ENCODE data around the gene SLC25A2.

The SLC25A2 gene

GRCh38 chr5:141330299-141331080 lies 26.6 kb upstream of the SLC25A2 start, which contains the start of gene PCDHGA1:
TSS of gene PCDHGA1 (plus strand) at chr5:141330514.
- DNase-seq, result peak; percentile 70
- H2AFZ ChIP-seq (ENCODE audit: low read length), result peak within 1 kb of the TSS; percentile 73

GRCh38 chr5:141328231-141328630 lies 24.4 kb upstream of the SLC25A2 start:
- no peak overlapping the region for H3K27ac ChIP-seq (ENCODE audit: low read length)
- H4K20me1 ChIP-seq (ENCODE audit: insufficient read depth, low read length), result no peaks in the 10 kb centered on the region
- no peak for DNase-seq
- H2AFZ ChIP-seq (ENCODE audit: low read length), result no peak overlapping the region
- H3K27me3 ChIP-seq (replicated peaks; ENCODE audit: insufficient read depth, low read length), result no peaks in the 10 kb centered on the region
- no peaks in the 10 kb centered on the region for H3K4me1 ChIP-seq (ENCODE audit: low read length)
- TF ChIP-seq EZH2phosphoT487 (IDR thresholded peaks at IDR 0.05; ENCODE audit: low read length), result no peak
- no peak for TF ChIP-seq EZH2 (optimal IDR thresholded peaks at IDR 0.05; ENCODE audit: low read depth, low read length)
- TF ChIP-seq CTCF (IDR thresholded peaks at IDR 0.05; ENCODE audit: low read length), result no peak
- no peak overlapping the region for H3K9ac ChIP-seq (ENCODE audit: low read length)
- H3K4me3 ChIP-seq (ENCODE audit: low read length), result no peak overlapping the region
- H3K4me2 ChIP-seq (ENCODE audit: low read depth, low read length), result no peak overlapping the region
- no peaks in the 10 kb centered on the region for H3K79me2 ChIP-seq (ENCODE audit: low read length)
- no peaks in the 10 kb centered on the region for H3K36me3 ChIP-seq (replicated peaks; ENCODE audit: insufficient read depth, low read length)
- no peaks in the 10 kb centered on the region for H3K9me2 ChIP-seq (replicated peaks; ENCODE audit: insufficient read depth, low read length)
- no peaks in the 10 kb centered on the region for H3F3A ChIP-seq (ENCODE audit: insufficient read depth, low read length)
- H3K9me3 ChIP-seq (replicated peaks; ENCODE audit: insufficient read depth, low read length), result no peaks in the 10 kb centered on the region

More at GRCh38 chr5:141330299-141331080, 26.6 kb upstream of the SLC25A2 start, which contains the start of gene PCDHGA1:
- no peaks in the 10 kb centered on the region for H3K36me3 ChIP-seq (replicated peaks; ENCODE audit: insufficient read depth, low read length)
- no peaks in the 10 kb centered on the region for H3K9me2 ChIP-seq (replicated peaks; ENCODE audit: insufficient read depth, low read length)
- H3K27me3 ChIP-seq (replicated peaks; ENCODE audit: insufficient read depth, low read length), result 0 out of 2 replicates have a peak, but pooled peaks cover 6% of the 10 kb centered on the region
- peak within 1 kb of the TSS; percentile 34; the same call in 1 of the 2 replicates for H3K9ac ChIP-seq (ENCODE audit: low read length)
- H3K9me3 ChIP-seq (replicated peaks; ENCODE audit: insufficient read depth, low read length), result no peaks in the 10 kb centered on the region
- peak within 1 kb of the TSS; percentile 75 for H3K4me2 ChIP-seq (ENCODE audit: low read depth, low read length)
- no peak within 1 kb of the TSS for H3K27ac ChIP-seq (ENCODE audit: low read length)
- H3K4me3 ChIP-seq (ENCODE audit: low read length), result peak within 1 kb of the TSS; percentile 59
- no peaks in the 10 kb centered on the region for H3K79me2 ChIP-seq (ENCODE audit: low read length)
- no peaks in the 10 kb centered on the region for H3K4me1 ChIP-seq (ENCODE audit: low read length)
- TF ChIP-seq EZH2 (optimal IDR thresholded peaks at IDR 0.05; ENCODE audit: low read depth, low read length) (no peak), EZH2phosphoT487 (IDR thresholded peaks at IDR 0.05; ENCODE audit: low read length) (no peak), CTCF (IDR thresholded peaks at IDR 0.05; ENCODE audit: low read length) (peak; percentile 74)
- H4K20me1 ChIP-seq (ENCODE audit: insufficient read depth, low read length), result no peaks in the 10 kb centered on the region
- no peaks in the 10 kb centered on the region for H3F3A ChIP-seq (ENCODE audit: insufficient read depth, low read length)

GRCh38 chr5:141326088-141326854 lies 22.4 kb upstream of the SLC25A2 start:
- H3K36me3 ChIP-seq (replicated peaks; ENCODE audit: insufficient read depth, low read length), result no peaks in the 10 kb centered on the region
- H3K9me2 ChIP-seq (replicated peaks; ENCODE audit: insufficient read depth, low read length), result no peaks in the 10 kb centered on the region
- H3K4me2 ChIP-seq (ENCODE audit: low read depth, low read length), result no peak overlapping the region
- H4K20me1 ChIP-seq (ENCODE audit: insufficient read depth, low read length), result no peaks in the 10 kb centered on the region
- H3K9me3 ChIP-seq (replicated peaks; ENCODE audit: insufficient read depth, low read length), result no peaks in the 10 kb centered on the region
- no peak for DNase-seq
- H3K79me2 ChIP-seq (ENCODE audit: low read length), result no peaks in the 10 kb centered on the region
- no peak overlapping the region for H3K27ac ChIP-seq (ENCODE audit: low read length)
- H3K4me1 ChIP-seq (ENCODE audit: low read length), result no peaks in the 10 kb centered on the region
- 0 out of 2 replicates have a peak, but pooled peaks cover 5% of the 10 kb centered on the region for H3K27me3 ChIP-seq (replicated peaks; ENCODE audit: insufficient read depth, low read length)
- no peak overlapping the region for H3K9ac ChIP-seq (ENCODE audit: low read length)
- TF ChIP-seq EZH2 (optimal IDR thresholded peaks at IDR 0.05; ENCODE audit: low read depth, low read length), result no peak
- TF ChIP-seq EZH2phosphoT487 (IDR thresholded peaks at IDR 0.05; ENCODE audit: low read length), result no peak
- TF ChIP-seq CTCF (IDR thresholded peaks at IDR 0.05; ENCODE audit: low read length), result no peak
- H2AFZ ChIP-seq (ENCODE audit: low read length), result no peak overlapping the region
- no peak overlapping the region for H3K4me3 ChIP-seq (ENCODE audit: low read length)
- H3F3A ChIP-seq (ENCODE audit: insufficient read depth, low read length), result no peaks in the 10 kb centered on the region

Data from MM.1S (cell line).